GM23338 (cell line): Measurements from ENCODE around the gene GAL3ST2. TPM values are rescaled to one million over a fixed set of nuclear protein-coding genes. Genes with fewer than 3 reads are reported as not detected.

Experiments
- ATAC-seq: fragments of 200-7000 bp; cut with Tn5 transposase; 3 replicates; pipeline ENCODE4 v1.9.1; 2020
- DNase-seq: peaks from one replicate; pipeline ENCODE4 v3.0.0-alpha.2; 2015; ENCODE audit warnings: low spot score
- H2AFZ ChIP-seq: fragments of 200-600 bp; sonication (generic); 2 replicates; pipeline ENCODE4 v1.8.0; 2016; ENCODE audit warnings: antibody characterized with exemption, mild to moderate bottlenecking, moderate library complexity
- H3F3A ChIP-seq: fragments of 200-600 bp; sonication (generic); replicated peaks from 2 replicates; pipeline ENCODE4 v1.8.0; 2017; ENCODE audit warnings: antibody characterized with exemption, mixed run types, low read depth
- H3K27ac ChIP-seq: fragments of 200-600 bp; sonication (generic); 2 replicates; pipeline ENCODE4 v1.6.1; 2016; ENCODE audit warnings: low read depth
- H3K27me3 ChIP-seq: fragments of 200-600 bp; sonication (generic); 2 replicates; pipeline ENCODE4 v1.8.0; 2016; ENCODE audit warnings: mild to moderate bottlenecking, mixed run types, moderate library complexity; ENCODE audit not compliant: insufficient read depth
- H3K36me3 ChIP-seq: fragments of 200-600 bp; sonication (generic); 2 replicates; pipeline ENCODE4 v1.8.0; 2016; ENCODE audit warnings: mild to moderate bottlenecking; ENCODE audit not compliant: insufficient read depth
- H3K4me1 ChIP-seq: fragments of 200-600 bp; sonication (generic); 2 replicates; pipeline ENCODE4 v1.8.0; 2016; ENCODE audit warnings: mild to moderate bottlenecking, moderate library complexity; ENCODE audit not compliant: insufficient read depth
- H3K4me2 ChIP-seq: fragments of 200-600 bp; sonication (generic); 2 replicates; pipeline ENCODE4 v1.7.1; 2017; ENCODE audit warnings: mixed run types
- H3K4me3 ChIP-seq: fragments of 200-600 bp; sonication (generic); 2 replicates; pipeline ENCODE4 v1.6.1; 2016; ENCODE audit warnings: mixed run types
- H3K79me2 ChIP-seq: fragments of 200-600 bp; sonication (generic); replicated peaks from 2 replicates; pipeline ENCODE4 v1.8.0; 2017; ENCODE audit warnings: mild to moderate bottlenecking; ENCODE audit not compliant: insufficient read depth
- H3K9me2 ChIP-seq: fragments of 200-600 bp; sonication (generic); 2 replicates; pipeline ENCODE4 v1.8.0; 2017; ENCODE audit not compliant: insufficient read depth
- H4K20me1 ChIP-seq: fragments of 200-600 bp; sonication (generic); replicated peaks from 2 replicates; pipeline ENCODE4 v1.8.0; 2017; ENCODE audit warnings: mild to moderate bottlenecking; ENCODE audit not compliant: insufficient read depth
- H3K27ac Mint-ChIP-seq: 2 replicates; pipeline ENCODE4 v1.8.0; 2020; ENCODE audit warnings: inconsistent platforms, mild to moderate bottlenecking, moderate library complexity, mixed read lengths
- H3K27me3 Mint-ChIP-seq: 3 replicates; pipeline ENCODE4 v1.8.0; 2022; ENCODE audit warnings: low read depth, mild to moderate bottlenecking, moderate library complexity, mixed read lengths, inconsistent platforms; ENCODE audit not compliant: insufficient read depth, poor library complexity
- H3K36me3 Mint-ChIP-seq: 3 replicates; pipeline ENCODE4 v1.8.0; 2021; ENCODE audit warnings: low read depth, mild to moderate bottlenecking, inconsistent platforms, moderate library complexity, mixed read lengths
- H3K4me1 Mint-ChIP-seq: 3 replicates; pipeline ENCODE4 v1.8.0; 2020; ENCODE audit warnings: mild to moderate bottlenecking, inconsistent platforms, mixed read lengths
- H3K4me3 Mint-ChIP-seq: 3 replicates; pipeline ENCODE4 v1.8.0; 2021; ENCODE audit warnings: moderate library complexity, mild to moderate bottlenecking, inconsistent platforms, mixed read lengths
- H3K9me3 Mint-ChIP-seq: 3 replicates; pipeline ENCODE4 v1.8.0; 2020; ENCODE audit warnings: moderate library complexity, mild to moderate bottlenecking, inconsistent platforms, mixed read lengths
- CREB1 ChIP-seq: fragments of 250-450 bp; sonication (Bioruptor Pico); IDR thresholded peaks from 2 replicates; pipeline ENCODE4 v1.5.0; 2020; ENCODE audit warnings: low read depth, mild to moderate bottlenecking, moderate library complexity
- EZH2 ChIP-seq: fragments of 200-600 bp; sonication (generic); IDR thresholded peaks from one replicate; pipeline ENCODE4 v1.8.0; 2017; ENCODE audit warnings: antibody characterized with exemption, mild to moderate bottlenecking, low read depth; ENCODE audit not compliant: unreplicated experiment
- JUNB ChIP-seq: IDR thresholded peaks from one replicate; pipeline ENCODE4 v1.6.1; 2016; ENCODE audit warnings: antibody characterized with exemption; ENCODE audit not compliant: unreplicated experiment
- NANOG ChIP-seq: IDR thresholded peaks from 2 replicates; pipeline ENCODE4 v1.6.1; 2016; ENCODE audit warnings: antibody characterized with exemption, borderline replicate concordance
- POLR2AphosphoS5 ChIP-seq: IDR thresholded peaks from 2 replicates; pipeline ENCODE4 v1.6.1; 2016; ENCODE audit warnings: antibody characterized with exemption, low read depth
- STAT1 ChIP-seq: IDR thresholded peaks from one replicate; pipeline ENCODE4 v1.6.1; 2016; ENCODE audit warnings: antibody characterized with exemption; ENCODE audit not compliant: unreplicated experiment
- ZNF114 ChIP-seq: fragments of 250-450 bp; sonication (Bioruptor Pico); IDR thresholded peaks from 2 replicates; pipeline ENCODE4 v1.5.0; 2020; ENCODE audit warnings: mild to moderate bottlenecking, moderate library complexity
- ZNF331 ChIP-seq: fragments of 250-450 bp; sonication (Bioruptor Pico); IDR thresholded peaks from 2 replicates; pipeline ENCODE4 v1.5.0; 2020; ENCODE audit warnings: low read depth, mild to moderate bottlenecking, moderate library complexity
- polyA plus RNA-seq: library from polyadenylated mRNA; unstranded; fragments of >200 nt; fragmentation: Nextera tagmentation; extraction: Ambion mirVana; gene quantifications from 2 replicates; pipeline ENCODE4 v1.2.1, GENCODE V29; 2016
- total RNA-seq: library from RNA; depleted of rRNA; stranded (reverse); fragments of >200 nt; shearing (Covaris generic); gene quantifications from 2 replicates; pipeline ENCODE4 v1.2.3, GENCODE V29; 2014
- TF ChIP-seq, protein P1 (sequence below): fragments of 250-450 bp; sonication (Bioruptor Pico); IDR thresholded peaks from 2 replicates; pipeline ENCODE4 v1.5.0; 2020; ENCODE audit warnings: mild to moderate bottlenecking, moderate library complexity
- TF ChIP-seq, protein P2 (sequence below): IDR thresholded peaks from 2 replicates; pipeline ENCODE4 v1.6.1; 2016; ENCODE audit warnings: antibody characterized with exemption
- TF ChIP-seq, protein P3 (sequence below), 2 experiments: fragments of 200-600 bp in 1 of 2; sonication (generic) in 1 of 2; conservative IDR thresholded peaks; 2 replicates each; pipeline versions ENCODE4 v1.5.1 to v1.6.1; 2016 to 2017; ENCODE audit warnings: antibody characterized with exemption in 2 of 2, low read depth in 2 of 2, mild to moderate bottlenecking in 2 of 2, moderate library complexity in 1 of 2

GAL3ST2 gene
- total and polyA plus RNA-seq, 2 experiments from 2014 or later, result 0.19 to 0.24 TPM

DNA sequence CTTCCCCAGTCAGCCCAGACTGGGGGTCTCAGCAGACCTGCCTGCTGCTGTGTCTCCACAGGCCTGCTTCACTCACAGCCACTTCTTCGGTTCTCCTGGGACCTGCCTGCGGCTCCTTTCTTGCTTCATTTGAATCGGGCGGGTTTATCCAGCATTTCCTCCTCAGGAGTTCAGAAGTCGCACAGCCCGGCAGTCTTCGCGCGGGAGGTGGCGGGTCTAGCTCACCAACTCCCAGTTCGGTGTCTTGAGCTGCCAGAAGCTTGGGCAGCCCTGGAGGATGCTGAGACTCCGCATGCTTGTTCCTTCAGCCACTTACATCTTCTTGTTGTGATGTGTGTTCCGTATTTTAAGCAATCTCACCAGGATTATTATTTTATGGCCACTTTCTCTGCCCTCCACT, 31.3 kb upstream of the GAL3ST2 start:
- no peak overlapping the region for H3K27ac ChIP-seq
- H3F3A ChIP-seq, result no peaks in the 10 kb centered on the region
- H3K4me1 ChIP-seq, result no peaks in the 10 kb centered on the region
- Mint-ChIP-seq H3K9me3 (no peaks in the 10 kb centered on the region), H3K27ac (no peak overlapping the region), H3K4me1 (no peaks in the 10 kb centered on the region), H3K27me3 (peaks cover 8% of the 10 kb centered on the region), H3K4me3 (no peak overlapping the region), H3K36me3 (peaks cover 30% of the 10 kb centered on the region)
- no peak overlapping the region for H3K4me3 ChIP-seq
- H3K9me2 ChIP-seq, result no peaks in the 10 kb centered on the region
- no peak for ATAC-seq
- no peak overlapping the region for H3K4me2 ChIP-seq
- H3K27me3 ChIP-seq, result no peaks in the 10 kb centered on the region
- no peaks in the 10 kb centered on the region for H3K79me2 ChIP-seq
- H4K20me1 ChIP-seq, result no peaks in the 10 kb centered on the region
- TF ChIP-seq STAT1, result no peak
- H3K36me3 ChIP-seq, result no peaks in the 10 kb centered on the region
- no peak overlapping the region for H2AFZ ChIP-seq
- no peak for DNase-seq

DNA sequence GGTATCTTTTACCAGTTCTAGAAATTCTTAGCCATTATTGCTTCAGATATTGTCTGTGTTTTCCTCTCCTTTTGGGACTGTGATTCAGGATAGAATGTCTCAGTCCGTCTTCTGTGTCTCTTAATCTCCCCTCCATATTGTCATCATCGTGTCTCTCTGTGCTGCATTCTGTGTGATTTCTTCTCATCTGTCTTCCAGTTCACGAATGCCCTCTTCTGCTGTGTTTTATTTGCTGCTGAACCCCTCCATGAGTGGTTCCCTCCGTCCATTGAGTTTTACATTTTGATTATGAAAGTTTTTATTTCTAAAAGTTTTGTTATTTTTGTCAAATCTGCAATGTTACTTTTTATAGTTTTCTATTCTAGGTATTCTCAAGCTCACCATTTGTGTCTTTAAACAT, 30.5 kb upstream of the GAL3ST2 start:
- H3K4me1 Mint-ChIP-seq, result no peaks in the 10 kb centered on the region
- H3K27me3 Mint-ChIP-seq, result peaks cover 8% of the 10 kb centered on the region
- no peaks in the 10 kb centered on the region for H3K9me2 ChIP-seq
- H3K4me3 ChIP-seq, result no peak overlapping the region
- H4K20me1 ChIP-seq, result no peaks in the 10 kb centered on the region
- H3K4me2 ChIP-seq, result no peak overlapping the region
- H2AFZ ChIP-seq, result no peak overlapping the region
- H3K4me1 ChIP-seq, result no peaks in the 10 kb centered on the region
- DNase-seq (no peak), ATAC-seq (no peak)
- H3K27ac ChIP-seq, result no peak overlapping the region
- no peaks in the 10 kb centered on the region for H3K36me3 ChIP-seq
- peaks cover 30% of the 10 kb centered on the region for H3K36me3 Mint-ChIP-seq
- no peaks in the 10 kb centered on the region for H3F3A ChIP-seq
- H3K79me2 ChIP-seq, result no peaks in the 10 kb centered on the region
- H3K27me3 ChIP-seq, result no peaks in the 10 kb centered on the region
- no peak overlapping the region for H3K4me3 Mint-ChIP-seq
- H3K9me3 Mint-ChIP-seq, result no peaks in the 10 kb centered on the region
- H3K27ac Mint-ChIP-seq, result no peak overlapping the region
- TF ChIP-seq ZNF331, result no peak
- TF ChIP-seq EZH2, result no peak
- TF ChIP-seq JUNB, result no peak
- TF ChIP-seq, protein P1, sequence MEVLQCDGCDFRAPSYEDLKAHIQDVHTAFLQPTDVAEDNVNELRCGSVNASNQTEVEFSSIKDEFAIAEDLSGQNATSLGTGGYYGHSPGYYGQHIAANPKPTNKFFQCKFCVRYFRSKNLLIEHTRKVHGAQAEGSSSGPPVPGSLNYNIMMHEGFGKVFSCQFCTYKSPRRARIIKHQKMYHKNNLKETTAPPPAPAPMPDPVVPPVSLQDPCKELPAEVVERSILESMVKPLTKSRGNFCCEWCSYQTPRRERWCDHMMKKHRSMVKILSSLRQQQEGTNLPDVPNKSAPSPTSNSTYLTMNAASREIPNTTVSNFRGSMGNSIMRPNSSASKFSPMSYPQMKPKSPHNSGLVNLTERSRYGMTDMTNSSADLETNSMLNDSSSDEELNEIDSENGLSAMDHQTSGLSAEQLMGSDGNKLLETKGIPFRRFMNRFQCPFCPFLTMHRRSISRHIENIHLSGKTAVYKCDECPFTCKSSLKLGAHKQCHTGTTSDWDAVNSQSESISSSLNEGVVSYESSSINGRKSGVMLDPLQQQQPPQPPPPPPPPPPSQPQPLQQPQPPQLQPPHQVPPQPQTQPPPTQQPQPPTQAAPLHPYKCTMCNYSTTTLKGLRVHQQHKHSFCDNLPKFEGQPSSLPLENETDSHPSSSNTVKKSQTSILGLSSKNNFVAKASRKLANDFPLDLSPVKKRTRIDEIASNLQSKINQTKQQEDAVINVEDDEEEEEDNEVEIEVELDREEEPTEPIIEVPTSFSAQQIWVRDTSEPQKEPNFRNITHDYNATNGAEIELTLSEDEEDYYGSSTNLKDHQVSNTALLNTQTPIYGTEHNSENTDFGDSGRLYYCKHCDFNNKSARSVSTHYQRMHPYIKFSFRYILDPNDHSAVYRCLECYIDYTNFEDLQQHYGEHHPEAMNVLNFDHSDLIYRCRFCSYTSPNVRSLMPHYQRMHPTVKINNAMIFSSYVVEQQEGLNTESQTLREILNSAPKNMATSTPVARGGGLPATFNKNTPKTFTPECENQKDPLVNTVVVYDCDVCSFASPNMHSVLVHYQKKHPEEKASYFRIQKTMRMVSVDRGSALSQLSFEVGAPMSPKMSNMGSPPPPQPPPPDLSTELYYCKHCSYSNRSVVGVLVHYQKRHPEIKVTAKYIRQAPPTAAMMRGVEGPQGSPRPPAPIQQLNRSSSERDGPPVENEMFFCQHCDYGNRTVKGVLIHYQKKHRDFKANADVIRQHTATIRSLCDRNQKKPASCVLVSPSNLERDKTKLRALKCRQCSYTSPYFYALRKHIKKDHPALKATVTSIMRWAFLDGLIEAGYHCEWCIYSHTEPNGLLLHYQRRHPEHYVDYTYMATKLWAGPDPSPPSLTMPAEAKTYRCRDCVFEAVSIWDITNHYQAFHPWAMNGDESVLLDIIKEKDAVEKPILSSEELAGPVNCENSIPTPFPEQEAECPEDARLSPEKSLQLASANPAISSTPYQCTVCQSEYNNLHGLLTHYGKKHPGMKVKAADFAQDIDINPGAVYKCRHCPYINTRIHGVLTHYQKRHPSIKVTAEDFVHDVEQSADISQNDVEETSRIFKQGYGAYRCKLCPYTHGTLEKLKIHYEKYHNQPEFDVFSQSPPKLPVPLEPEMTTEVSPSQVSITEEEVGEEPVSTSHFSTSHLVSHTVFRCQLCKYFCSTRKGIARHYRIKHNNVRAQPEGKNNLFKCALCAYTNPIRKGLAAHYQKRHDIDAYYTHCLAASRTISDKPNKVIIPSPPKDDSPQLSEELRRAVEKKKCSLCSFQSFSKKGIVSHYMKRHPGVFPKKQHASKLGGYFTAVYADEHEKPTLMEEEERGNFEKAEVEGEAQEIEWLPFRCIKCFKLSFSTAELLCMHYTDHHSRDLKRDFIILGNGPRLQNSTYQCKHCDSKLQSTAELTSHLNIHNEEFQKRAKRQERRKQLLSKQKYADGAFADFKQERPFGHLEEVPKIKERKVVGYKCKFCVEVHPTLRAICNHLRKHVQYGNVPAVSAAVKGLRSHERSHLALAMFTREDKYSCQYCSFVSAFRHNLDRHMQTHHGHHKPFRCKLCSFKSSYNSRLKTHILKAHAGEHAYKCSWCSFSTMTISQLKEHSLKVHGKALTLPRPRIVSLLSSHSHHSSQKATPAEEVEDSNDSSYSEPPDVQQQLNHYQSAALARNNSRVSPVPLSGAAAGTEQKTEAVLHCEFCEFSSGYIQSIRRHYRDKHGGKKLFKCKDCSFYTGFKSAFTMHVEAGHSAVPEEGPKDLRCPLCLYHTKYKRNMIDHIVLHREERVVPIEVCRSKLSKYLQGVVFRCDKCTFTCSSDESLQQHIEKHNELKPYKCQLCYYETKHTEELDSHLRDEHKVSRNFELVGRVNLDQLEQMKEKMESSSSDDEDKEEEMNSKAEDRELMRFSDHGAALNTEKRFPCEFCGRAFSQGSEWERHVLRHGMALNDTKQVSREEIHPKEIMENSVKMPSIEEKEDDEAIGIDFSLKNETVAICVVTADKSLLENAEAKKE (CRISPR knock-in tag), result no peak
- TF ChIP-seq, protein P2, sequence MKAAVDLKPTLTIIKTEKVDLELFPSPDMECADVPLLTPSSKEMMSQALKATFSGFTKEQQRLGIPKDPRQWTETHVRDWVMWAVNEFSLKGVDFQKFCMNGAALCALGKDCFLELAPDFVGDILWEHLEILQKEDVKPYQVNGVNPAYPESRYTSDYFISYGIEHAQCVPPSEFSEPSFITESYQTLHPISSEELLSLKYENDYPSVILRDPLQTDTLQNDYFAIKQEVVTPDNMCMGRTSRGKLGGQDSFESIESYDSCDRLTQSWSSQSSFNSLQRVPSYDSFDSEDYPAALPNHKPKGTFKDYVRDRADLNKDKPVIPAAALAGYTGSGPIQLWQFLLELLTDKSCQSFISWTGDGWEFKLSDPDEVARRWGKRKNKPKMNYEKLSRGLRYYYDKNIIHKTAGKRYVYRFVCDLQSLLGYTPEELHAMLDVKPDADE, result no peak
- TF ChIP-seq NANOG, result no peak
- no peak for TF ChIP-seq ZNF114 (CRISPR knock-in tag)
- TF ChIP-seq POLR2AphosphoS5, result no peak
- TF ChIP-seq CREB1 (CRISPR knock-in tag), result no peak
- TF ChIP-seq, protein P3, sequence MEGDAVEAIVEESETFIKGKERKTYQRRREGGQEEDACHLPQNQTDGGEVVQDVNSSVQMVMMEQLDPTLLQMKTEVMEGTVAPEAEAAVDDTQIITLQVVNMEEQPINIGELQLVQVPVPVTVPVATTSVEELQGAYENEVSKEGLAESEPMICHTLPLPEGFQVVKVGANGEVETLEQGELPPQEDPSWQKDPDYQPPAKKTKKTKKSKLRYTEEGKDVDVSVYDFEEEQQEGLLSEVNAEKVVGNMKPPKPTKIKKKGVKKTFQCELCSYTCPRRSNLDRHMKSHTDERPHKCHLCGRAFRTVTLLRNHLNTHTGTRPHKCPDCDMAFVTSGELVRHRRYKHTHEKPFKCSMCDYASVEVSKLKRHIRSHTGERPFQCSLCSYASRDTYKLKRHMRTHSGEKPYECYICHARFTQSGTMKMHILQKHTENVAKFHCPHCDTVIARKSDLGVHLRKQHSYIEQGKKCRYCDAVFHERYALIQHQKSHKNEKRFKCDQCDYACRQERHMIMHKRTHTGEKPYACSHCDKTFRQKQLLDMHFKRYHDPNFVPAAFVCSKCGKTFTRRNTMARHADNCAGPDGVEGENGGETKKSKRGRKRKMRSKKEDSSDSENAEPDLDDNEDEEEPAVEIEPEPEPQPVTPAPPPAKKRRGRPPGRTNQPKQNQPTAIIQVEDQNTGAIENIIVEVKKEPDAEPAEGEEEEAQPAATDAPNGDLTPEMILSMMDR (conservative IDR thresholded peaks at IDR 0.05; ENCODE audit: low read depth in 2 of 2), result no peak
